HepG2 (cell line): ENCODE results near the gene ECM1. TPM values are rescaled to one million over a fixed set of nuclear protein-coding genes. Genes with fewer than 3 reads are reported as not detected.
A peak's percentile ranks its signal among the peaks of the same experiment; 100 is the strongest.

Experiments used
- CEBPG ChIP-seq: IDR thresholded peaks from 2 replicates; pipeline ENCODE4 v1.6.1; 2016
- ELF1 ChIP-seq: sonication (generic); formaldehyde crosslinking; IDR thresholded peaks from 2 replicates; pipeline ENCODE4 v1.4.0; 2020; ENCODE audit warnings: missing genetic modification reagents
- GLMP ChIP-seq: sonication (generic); formaldehyde crosslinking; IDR thresholded peaks from 2 replicates; pipeline ENCODE4 v1.9.0; 2021; ENCODE audit warnings: missing genetic modification reagents, mild to moderate bottlenecking, borderline replicate concordance
- HDAC2 ChIP-seq: sonication (generic); formaldehyde crosslinking; IDR thresholded peaks from 2 replicates; pipeline ENCODE4 v1.4.0; 2020; ENCODE audit warnings: missing genetic modification reagents
- HNF4A ChIP-seq: sonication (generic); formaldehyde crosslinking; IDR thresholded peaks from 2 replicates; pipeline ENCODE4 v1.4.0; 2020; ENCODE audit warnings: missing genetic modification reagents
- KDM2A ChIP-seq: sonication (generic); formaldehyde crosslinking; IDR thresholded peaks from 2 replicates; pipeline ENCODE4 v1.4.0; 2020; ENCODE audit warnings: low read depth, missing genetic modification reagents, borderline replicate concordance
- KLF6 ChIP-seq: IDR thresholded peaks from 2 replicates; pipeline ENCODE4 v1.8.0; 2016; ENCODE audit warnings: missing biosample characterization, missing genetic modification reagents
- SP4 ChIP-seq: sonication (generic); formaldehyde crosslinking; IDR thresholded peaks from 2 replicates; pipeline ENCODE4 v1.8.1; 2023; ENCODE audit warnings: mild to moderate bottlenecking, missing genetic modification reagents
- SP5 ChIP-seq: IDR thresholded peaks from 2 replicates; pipeline ENCODE4 v1.6.1; 2016; ENCODE audit warnings: low read depth, borderline replicate concordance
- TAF1 ChIP-seq: sonication (generic); formaldehyde crosslinking; IDR thresholded peaks from 2 replicates; pipeline ENCODE4 v1.4.0; 2020; ENCODE audit warnings: missing genetic modification reagents
- TFDP2 ChIP-seq: sonication (generic); formaldehyde crosslinking; IDR thresholded peaks from 2 replicates; pipeline ENCODE4 v1.4.0; 2020; ENCODE audit warnings: missing genetic modification reagents
- ZBED4 ChIP-seq: sonication (generic); formaldehyde crosslinking; IDR thresholded peaks from 2 replicates; pipeline ENCODE4 v1.4.0; 2020; ENCODE audit warnings: missing genetic modification reagents, borderline replicate concordance
- ZFP1 ChIP-seq: IDR thresholded peaks from 2 replicates; pipeline ENCODE4 v1.6.1; 2016
- ZFX ChIP-seq: sonication (generic); formaldehyde crosslinking; IDR thresholded peaks from 2 replicates; pipeline ENCODE4 v1.4.0; 2020; ENCODE audit warnings: mild to moderate bottlenecking, low read depth, missing genetic modification reagents, moderate library complexity
- polyA plus RNA-seq, 8 experiments: library from polyadenylated mRNA; depleted of rRNA in 3 of 8; stranded (reverse) in 7 of 8; unstranded in 1 of 8; fragments of >200 nt; fragmentation: Illumina TruSeq in 4 of 8; extraction: Trizol in 4 of 8; gene quantifications; 2 replicates each; pipeline versions ENCODE4 v1.2.1 to v1.2.3, GENCODE V29; 2011 to 2016; ENCODE audit warnings: low read depth in 4 of 8, missing spikeins in 1 of 8, mixed read lengths in 1 of 8; ENCODE audit not compliant: insufficient read depth in 1 of 8
- total RNA-seq, 5 experiments: library from RNA; depleted of rRNA; stranded (reverse); fragments of >200 nt; fragmentation: Illumina TruSeq; extraction: Trizol; gene quantifications; 2 replicates each; pipeline ENCODE4 v1.2.3, GENCODE V29; 2016; ENCODE audit warnings: low read depth in 1 of 5
- TF ChIP-seq, protein P1 (sequence below): sonication (generic); formaldehyde crosslinking; IDR thresholded peaks from 2 replicates; pipeline ENCODE4 v1.5.1; 2020; ENCODE audit warnings: mild to moderate bottlenecking, missing genetic modification reagents, borderline replicate concordance
- TF ChIP-seq, protein P2 (sequence below): sonication (generic); IDR thresholded peaks from 2 replicates; pipeline ENCODE4 v1.6.1; 2016; ENCODE audit warnings: low read depth, borderline replicate concordance

Gene ECM1
- total and polyA plus RNA-seq, 2 of the 13 experiments (the other 11 are each of a cell fraction or from before 2014, with no cell fraction given): 0.42 to 1.0 TPM

DNA sequence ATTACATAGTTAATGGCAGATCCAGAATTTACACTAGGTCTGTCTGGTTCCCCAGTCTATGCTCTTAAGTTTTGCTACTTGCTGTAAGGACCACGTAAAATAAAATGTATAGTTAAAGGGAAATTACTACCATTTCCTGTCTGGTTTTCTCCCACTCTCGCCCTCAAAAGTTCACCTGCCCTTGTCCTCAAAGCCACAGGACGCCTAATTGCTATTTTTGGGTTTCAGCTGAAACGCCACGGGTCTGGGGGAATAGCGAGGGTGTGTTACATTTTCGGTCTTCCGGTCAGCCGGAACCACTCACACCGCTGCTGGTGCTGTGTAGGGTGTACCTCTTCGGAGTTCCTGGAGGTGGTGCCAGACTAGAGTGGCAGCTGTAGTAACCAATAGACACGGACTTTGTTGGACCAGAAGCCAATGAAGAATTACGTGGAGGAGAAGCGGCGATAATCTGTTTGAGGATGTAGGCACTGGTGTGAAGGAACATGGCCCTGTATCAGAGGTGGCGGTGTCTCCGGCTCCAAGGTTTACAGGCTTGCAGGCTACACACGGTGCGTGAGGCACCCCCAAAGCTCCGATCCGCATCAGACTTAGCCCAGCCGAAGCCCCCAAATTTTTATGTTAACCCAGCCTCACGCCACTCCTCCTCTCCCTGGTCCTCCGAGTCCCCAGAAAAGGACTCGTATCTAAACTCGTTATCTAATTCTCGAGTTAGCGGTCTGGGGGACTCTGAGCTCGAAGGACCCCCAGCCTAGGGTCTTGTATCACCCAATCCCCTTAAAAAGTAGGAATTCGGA, 20.7 kb upstream of the ECM1 start, which contains the start of gene TARS2 (continued):
- peak; percentile 90 for TF ChIP-seq ELF1
- TF ChIP-seq ZBED4 (CRISPR knock-in tag): peak; percentile 51; the same call in 1 of the 2 replicates
- TF ChIP-seq ZFP1 (CRISPR knock-in tag): 0 out of 2 replicates have a peak, but pooled peaks have one; percentile 68
- TF ChIP-seq TAF1: peak; percentile 84
- no peak for TF ChIP-seq GLMP
- TF ChIP-seq CEBPG (CRISPR knock-in tag): peak; percentile 47; the same call in 1 of the 2 replicates
- peak; percentile 89 for TF ChIP-seq HDAC2 (CRISPR knock-in tag)
- TF ChIP-seq, protein P1, sequence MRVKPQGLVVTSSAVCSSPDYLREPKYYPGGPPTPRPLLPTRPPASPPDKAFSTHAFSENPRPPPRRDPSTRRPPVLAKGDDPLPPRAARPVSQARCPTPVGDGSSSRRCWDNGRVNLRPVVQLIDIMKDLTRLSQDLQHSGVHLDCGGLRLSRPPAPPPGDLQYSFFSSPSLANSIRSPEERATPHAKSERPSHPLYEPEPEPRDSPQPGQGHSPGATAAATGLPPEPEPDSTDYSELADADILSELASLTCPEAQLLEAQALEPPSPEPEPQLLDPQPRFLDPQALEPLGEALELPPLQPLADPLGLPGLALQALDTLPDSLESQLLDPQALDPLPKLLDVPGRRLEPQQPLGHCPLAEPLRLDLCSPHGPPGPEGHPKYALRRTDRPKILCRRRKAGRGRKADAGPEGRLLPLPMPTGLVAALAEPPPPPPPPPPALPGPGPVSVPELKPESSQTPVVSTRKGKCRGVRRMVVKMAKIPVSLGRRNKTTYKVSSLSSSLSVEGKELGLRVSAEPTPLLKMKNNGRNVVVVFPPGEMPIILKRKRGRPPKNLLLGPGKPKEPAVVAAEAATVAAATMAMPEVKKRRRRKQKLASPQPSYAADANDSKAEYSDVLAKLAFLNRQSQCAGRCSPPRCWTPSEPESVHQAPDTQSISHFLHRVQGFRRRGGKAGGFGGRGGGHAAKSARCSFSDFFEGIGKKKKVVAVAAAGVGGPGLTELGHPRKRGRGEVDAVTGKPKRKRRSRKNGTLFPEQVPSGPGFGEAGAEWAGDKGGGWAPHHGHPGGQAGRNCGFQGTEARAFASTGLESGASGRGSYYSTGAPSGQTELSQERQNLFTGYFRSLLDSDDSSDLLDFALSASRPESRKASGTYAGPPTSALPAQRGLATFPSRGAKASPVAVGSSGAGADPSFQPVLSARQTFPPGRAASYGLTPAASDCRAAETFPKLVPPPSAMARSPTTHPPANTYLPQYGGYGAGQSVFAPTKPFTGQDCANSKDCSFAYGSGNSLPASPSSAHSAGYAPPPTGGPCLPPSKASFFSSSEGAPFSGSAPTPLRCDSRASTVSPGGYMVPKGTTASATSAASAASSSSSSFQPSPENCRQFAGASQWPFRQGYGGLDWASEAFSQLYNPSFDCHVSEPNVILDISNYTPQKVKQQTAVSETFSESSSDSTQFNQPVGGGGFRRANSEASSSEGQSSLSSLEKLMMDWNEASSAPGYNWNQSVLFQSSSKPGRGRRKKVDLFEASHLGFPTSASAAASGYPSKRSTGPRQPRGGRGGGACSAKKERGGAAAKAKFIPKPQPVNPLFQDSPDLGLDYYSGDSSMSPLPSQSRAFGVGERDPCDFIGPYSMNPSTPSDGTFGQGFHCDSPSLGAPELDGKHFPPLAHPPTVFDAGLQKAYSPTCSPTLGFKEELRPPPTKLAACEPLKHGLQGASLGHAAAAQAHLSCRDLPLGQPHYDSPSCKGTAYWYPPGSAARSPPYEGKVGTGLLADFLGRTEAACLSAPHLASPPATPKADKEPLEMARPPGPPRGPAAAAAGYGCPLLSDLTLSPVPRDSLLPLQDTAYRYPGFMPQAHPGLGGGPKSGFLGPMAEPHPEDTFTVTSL: no peak
- peak; percentile 35; the same call in 1 of the 2 replicates for TF ChIP-seq SP5
- TF ChIP-seq, protein P2, sequence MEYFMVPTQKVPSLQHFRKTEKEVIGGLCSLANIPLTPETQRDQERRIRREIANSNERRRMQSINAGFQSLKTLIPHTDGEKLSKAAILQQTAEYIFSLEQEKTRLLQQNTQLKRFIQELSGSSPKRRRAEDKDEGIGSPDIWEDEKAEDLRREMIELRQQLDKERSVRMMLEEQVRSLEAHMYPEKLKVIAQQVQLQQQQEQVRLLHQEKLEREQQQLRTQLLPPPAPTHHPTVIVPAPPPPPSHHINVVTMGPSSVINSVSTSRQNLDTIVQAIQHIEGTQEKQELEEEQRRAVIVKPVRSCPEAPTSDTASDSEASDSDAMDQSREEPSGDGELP: peak; percentile 71
- peak; percentile 74 for TF ChIP-seq ZFX (CRISPR knock-in tag)
- TF ChIP-seq KLF6 (CRISPR knock-in tag): peak; percentile 88
- peak; percentile 92 for TF ChIP-seq KDM2A (CRISPR knock-in tag)
- TF ChIP-seq SP4 (CRISPR knock-in tag): peak; percentile 85
- peak; percentile 34; the same call in 1 of the 2 replicates for TF ChIP-seq HNF4A (CRISPR knock-in tag)
- TF ChIP-seq TFDP2 (CRISPR knock-in tag): peak; percentile 64; the same call in 1 of the 2 replicates
